ENCODE data around the gene FGL2.
"Not testable (repeated sequence)": the region's sequence is repeated elsewhere in the genome, so short reads cannot be mapped to it uniquely, and the experiment has no call there.

GRCh38 chr7:77174418-77174817 is 25.2 kb downstream of the FGL2 start:
- TF ChIP-seq CTCF, POLR2A (IDR thresholded peaks at IDR 0.05): not testable (repeated sequence)
